Thoracic aorta (tissue), 2 donors: ENCODE results near the gene SMCO1. TPM values are rescaled to one million over a fixed set of nuclear protein-coding genes. Genes with fewer than 3 reads are reported as not detected.
"Not testable (repeated sequence)": the region's sequence is repeated elsewhere in the genome, so short reads cannot be mapped to it uniquely, and the experiment has no call there.

Experiments used
- ATAC-seq: fragments of 150-250 bp; one replicate; pipeline ENCODE4 v1.8.0; 2017; ENCODE audit warnings: low read depth; ENCODE audit not compliant: insufficient number of reproducible peaks, low FRiP score
- DNase-seq: peaks from one replicate; pipeline ENCODE4 v3.0.0-alpha.2; 2020; ENCODE audit warnings: low spot score
- H3K27ac ChIP-seq, 2 donors: fragments of 200-600 bp; sonication (generic); 1 replicate in 1 of 2; 2 replicates in 1 of 2; pipeline ENCODE4 v1.5.1; 2016; ENCODE audit warnings: mild to moderate bottlenecking in 2 of 2, moderate library complexity in 2 of 2
- H3K27me3 ChIP-seq: fragments of 200-600 bp; sonication (generic); replicated peaks from 2 replicates; pipeline ENCODE4 v1.6.0; 2016; ENCODE audit warnings: mild to moderate bottlenecking; ENCODE audit not compliant: insufficient read depth
- H3K36me3 ChIP-seq: fragments of 200-600 bp; sonication (generic); one replicate; pipeline ENCODE4 v1.5.1; 2016
- H3K4me1 ChIP-seq, 2 donors: fragments of 200-600 bp; sonication (generic); 1 replicate in 1 of 2; 2 replicates in 1 of 2; pipeline versions ENCODE4 v1.5.1 to v1.6.0; 2016; ENCODE audit warnings: low read depth in 2 of 2, mild to moderate bottlenecking in 1 of 2; ENCODE audit not compliant: control insufficient read depth in 1 of 2
- H3K4me3 ChIP-seq: fragments of 200-600 bp; sonication (generic); 2 replicates; pipeline ENCODE4 v1.5.1; 2016; ENCODE audit warnings: mild to moderate bottlenecking
- H3K9me3 ChIP-seq: fragments of 200-600 bp; sonication (generic); 2 replicates; pipeline ENCODE4 v1.5.1; 2016
- CTCF ChIP-seq: fragments of 200-600 bp; sonication (generic); IDR thresholded peaks from one replicate; pipeline ENCODE4 v1.5.1; 2019; ENCODE audit warnings: antibody characterized with exemption
- total RNA-seq, 2 donors: library from RNA; depleted of rRNA; stranded (reverse); fragments of >200 nt; gene quantifications; one replicate each; pipeline versions ENCODE4 v1.1.0 to v1.2.3, GENCODE V29; 2016

Gene SMCO1
- total RNA-seq, 2 donors from 2014 or later: not detected

- H3K4me1 ChIP-seq: no peaks in the 10 kb centered on the region
- ATAC-seq (no peak), DNase-seq (no peak)
- H3K9me3 ChIP-seq: peaks cover 15% of the 10 kb centered on the region
- TF ChIP-seq CTCF: no peak
- no peak overlapping the region for H3K27ac ChIP-seq
- H3K4me3 ChIP-seq: no peak overlapping the region
- H3K27me3 ChIP-seq: no peaks in the 10 kb centered on the region
- no peaks in the 10 kb centered on the region for H3K36me3 ChIP-seq
Observed at GRCh38 chr3:196517162-196517800, 2.1 kb upstream of the SMCO1 start.

GRCh38 chr3:196514350-196514716 is 813 bp downstream of the SMCO1 start:
- DNase-seq (no peak), ATAC-seq (no peak)
- H3K27ac ChIP-seq: no peak overlapping the region

GRCh38 chr3:196513697-196514349 is 1.3 kb downstream of the SMCO1 start:
- Histone ChIP-seq H3K27me3 (no peaks in the 10 kb centered on the region), H3K36me3 (no peaks in the 10 kb centered on the region), H3K4me3 (no peak overlapping the region), H3K27ac (no peak overlapping the region), H3K4me1 (no peaks in the 10 kb centered on the region), H3K9me3 (peaks cover under 1% of the 10 kb centered on the region)
- no peak for DNase-seq
- TF ChIP-seq CTCF: no peak
- no peak for ATAC-seq

More at GRCh38 chr3:196514350-196514716, 813 bp downstream of the SMCO1 start:
- TF ChIP-seq CTCF: no peak
- H3K4me3 ChIP-seq: no peak overlapping the region
- H3K27me3 ChIP-seq: no peaks in the 10 kb centered on the region
- H3K9me3 ChIP-seq: peaks cover 4% of the 10 kb centered on the region
- H3K36me3 ChIP-seq: no peaks in the 10 kb centered on the region
- no peaks in the 10 kb centered on the region for H3K4me1 ChIP-seq

GRCh38 chr3:196511646-196512425 is 3.3 kb downstream of the SMCO1 start:
- not testable (repeated sequence) for ATAC-seq

GRCh38 chr3:196511108-196511507 is 4.0 kb downstream of the SMCO1 start:
- not testable (repeated sequence) for H3K27ac ChIP-seq

More at GRCh38 chr3:196511646-196512425, 3.3 kb downstream of the SMCO1 start:
- H3K27me3 ChIP-seq, H3K4me3 ChIP-seq, H3K27ac ChIP-seq, H3K36me3 ChIP-seq, H3K4me1 ChIP-seq, H3K9me3 ChIP-seq, DNase-seq: not testable (repeated sequence)

GRCh38 chr3:196506687-196507086 is 8.5 kb downstream of the SMCO1 start:
- no peaks in the 10 kb centered on the region for H3K9me3 ChIP-seq
- ATAC-seq (no peak), DNase-seq (no peak)
- no peaks in the 10 kb centered on the region for H3K36me3 ChIP-seq
- no peaks in the 10 kb centered on the region for H3K27me3 ChIP-seq
- H3K27ac ChIP-seq: no peak overlapping the region
- H3K4me1 ChIP-seq: peaks cover 0 to 5% of the 10 kb centered on the region in 2 donors
- TF ChIP-seq CTCF: no peak
- no peak overlapping the region for H3K4me3 ChIP-seq

More at GRCh38 chr3:196511108-196511507, 4.0 kb downstream of the SMCO1 start:
- not testable (repeated sequence) for H3K9me3 ChIP-seq, H3K4me3 ChIP-seq, ATAC-seq, H3K27me3 ChIP-seq, H3K4me1 ChIP-seq, H3K36me3 ChIP-seq, DNase-seq
